Naive thymus-derived CD8-positive, alpha-beta T cell (primary cell): ENCODE results near the gene MARK2. TPM values are rescaled to one million over a fixed set of nuclear protein-coding genes. Genes with fewer than 3 reads are reported as not detected.
A peak's percentile ranks its signal among the peaks of the same experiment; 100 is the strongest.

Experiments
- ATAC-seq, 2 donors: fragments of 150-1000 bp; cut with Tn5 transposase in 1 of 2; sonication (Bioruptor Pico), chemical (Tn5 transposase) in 1 of 2; 1 replicate in 1 of 2; 2 replicates in 1 of 2; pipeline ENCODE4 v1.10.0; 2021; ENCODE audit warnings: mild to moderate bottlenecking in 2 of 2, moderate library complexity in 2 of 2
- POLR2A ChIA-PET: fragments of 350-600 bp; sonication (Branson Sonifier 250); formaldehyde crosslinking; loops from one replicate; lab custom pipeline; 2021; ENCODE audit warnings: antibody characterized with exemption; lab: Charles Lee
- DNase-seq, 10 donors: peaks; one replicate each; pipeline versions ENCODE4 v3.0.0 to v3.0.0-alpha.2; 2020 to 2022
- H3K27ac Mint-ChIP-seq, 10 donors: one replicate each; pipeline ENCODE4 v1.8.0; 2020 to 2022; ENCODE audit warnings: mild to moderate bottlenecking in 10 of 10, mixed read lengths in 10 of 10, moderate library complexity in 4 of 10, inconsistent platforms in 1 of 10
- H3K27me3 Mint-ChIP-seq, 5 donors: one replicate each; pipeline ENCODE4 v1.8.0; 2021 to 2022; ENCODE audit warnings: mixed read lengths in 5 of 5
- H3K36me3 Mint-ChIP-seq, 3 donors: one replicate each; pipeline ENCODE4 v1.8.0; 2020 to 2022; ENCODE audit warnings: mixed read lengths in 3 of 3, mild to moderate bottlenecking in 2 of 3, inconsistent platforms in 1 of 3
- H3K4me1 Mint-ChIP-seq, 4 donors: one replicate each; pipeline ENCODE4 v1.8.0; 2021 to 2022; ENCODE audit warnings: mixed read lengths in 4 of 4
- H3K4me3 Mint-ChIP-seq, 10 donors: one replicate each; pipeline ENCODE4 v1.8.0; 2020 to 2022; ENCODE audit warnings: mild to moderate bottlenecking in 10 of 10, mixed read lengths in 10 of 10, moderate library complexity in 6 of 10, inconsistent platforms in 1 of 10
- H3K9me3 Mint-ChIP-seq, 9 donors: one replicate each; pipeline ENCODE4 v1.8.0; 2020 to 2022; ENCODE audit warnings: mixed read lengths in 9 of 9, mild to moderate bottlenecking in 3 of 9, inconsistent platforms in 1 of 9, moderate library complexity in 1 of 9
- polyA plus RNA-seq, 3 donors: library from polyadenylated mRNA; unstranded; fragments of 300-500 nt; fragmentation: Illumina TruSeq; gene quantifications; one replicate each; pipeline ENCODE4 v1.2.3, GENCODE V29; 2021
- total RNA-seq, 8 experiments: library from RNA in 2 of 8; stranded (reverse) in 2 of 8; gene quantifications; one replicate each; pipeline ENCODE4 v1.2.3 and lab custom pipeline; 2021 to 2026

The MARK2 gene
- total and polyA plus RNA-seq, 5 experiments from 2014 or later, result 37.0 to 74.5 (median 57.0) TPM

- no peaks in the 10 kb centered on the region for H3K36me3 Mint-ChIP-seq
- ATAC-seq (no peak), DNase-seq (no peak)
- no peaks in the 10 kb centered on the region for H3K9me3 Mint-ChIP-seq
- H3K4me3 Mint-ChIP-seq, result no peak overlapping the region
- H3K4me1 Mint-ChIP-seq, result peaks cover 14 to 27% (median 22%) of the 10 kb centered on the region in 4 donors
- no peaks in the 10 kb centered on the region for H3K27me3 Mint-ChIP-seq
- H3K27ac Mint-ChIP-seq, result peak overlapping the region in 1 of 10 donors; percentile 51
- POLR2A ChIA-PET, result no interaction called here
Observed at GRCh38 chr11:63834535-63835157, 4.3 kb upstream of the MARK2 start.

GRCh38 chr11:63835158-63835545, 3.8 kb upstream of the MARK2 start:
- H3K27ac Mint-ChIP-seq, result peak overlapping the region in 1 of 10 donors; percentile 54
- POLR2A ChIA-PET, result interaction anchor here (0.7 kb wide), 1 partner anchor 72 kb away, joined by 4 read pairs; no protein-coding TSS in a partner anchor
- no peaks in the 10 kb centered on the region for H3K27me3 Mint-ChIP-seq
- no peaks in the 10 kb centered on the region for H3K9me3 Mint-ChIP-seq
- no peak for DNase-seq
- peaks cover 19 to 32% (median 24%) of the 10 kb centered on the region in 4 donors for H3K4me1 Mint-ChIP-seq
- H3K4me3 Mint-ChIP-seq, result no peak overlapping the region
- H3K36me3 Mint-ChIP-seq, result no peaks in the 10 kb centered on the region
- ATAC-seq, result no peak

GRCh38 chr11:63837027-63837688, 1.8 kb upstream of the MARK2 start:
- Mint-ChIP-seq H3K9me3 (no peaks in the 10 kb centered on the region), H3K4me3 (peak overlapping the region in 9 of 10 donors; percentile 61 to 94 (median 70)), H3K27me3 (no peaks in the 10 kb centered on the region), H3K27ac (peak overlapping the region in 9 of 10 donors; percentile 80 to 93 (median 87)), H3K4me1 (peaks cover 36 to 49% (median 44%) of the 10 kb centered on the region in 4 donors), H3K36me3 (peaks cover 0 to 5% (median 0%) of the 10 kb centered on the region in 3 donors)
- DNase-seq, result peak; percentile 48 to 86 (median 73)
- no peak for ATAC-seq
- POLR2A ChIA-PET, result interaction anchor here (0.6 to 3.8 kb wide), 16 partner anchors 9 to 1074 kb away, joined by 3 to 34 read pairs (median 6); partner anchors contain the start of genes RCOR2 and ZFTA

- POLR2A ChIA-PET, result interaction anchor here (0.6 to 3.8 kb wide), 21 partner anchors 9 to 1075 kb away, joined by 3 to 34 read pairs (median 6); partner anchors contain the start of genes PRDX5, RCOR2, TRMT112 and ZFTA
- Mint-ChIP-seq H3K27ac (peak overlapping the region in 9 of 10 donors; percentile 80 to 93 (median 88)), H3K27me3 (no peaks in the 10 kb centered on the region), H3K9me3 (no peaks in the 10 kb centered on the region), H3K4me3 (peak overlapping the region in 9 of 10 donors; percentile 61 to 94 (median 87)), H3K36me3 (peaks cover 0 to 11% (median 0%) of the 10 kb centered on the region in 3 donors), H3K4me1 (peaks cover 38 to 50% (median 46%) of the 10 kb centered on the region in 4 donors)
- DNase-seq (no peak), ATAC-seq (no peak)
Observed at GRCh38 chr11:63837739-63838138, 1.2 kb upstream of the MARK2 start.

- Mint-ChIP-seq H3K4me3 (peak overlapping the region; percentile 84 to 94 (median 88)), H3K9me3 (no peaks in the 10 kb centered on the region), H3K4me1 (peaks cover 43 to 54% (median 50%) of the 10 kb centered on the region in 4 donors), H3K27ac (peak overlapping the region; percentile 38 to 95 (median 88)), H3K36me3 (peaks cover 0 to 16% (median 0%) of the 10 kb centered on the region in 3 donors), H3K27me3 (no peaks in the 10 kb centered on the region)
- peak in 1 of 10 donors; percentile 12 for DNase-seq
- no peak for ATAC-seq
- POLR2A ChIA-PET, result interaction anchor here (0.6 to 3.8 kb wide), 35 partner anchors 10 to 997 kb away, joined by 3 to 34 read pairs (median 5); partner anchors contain the start of genes PRDX5, RCOR2, TRMT112 and ZFTA
Observed at GRCh38 chr11:63838150-63838677, 696 bp upstream of the MARK2 start.

GRCh38 chr11:63839508-63840355, 822 bp downstream of the MARK2 start:
- DNase-seq (peak in 3 of 10 donors; percentile 14 to 25 (median 21)), ATAC-seq (no peak)
- no peaks in the 10 kb centered on the region for H3K27me3 Mint-ChIP-seq
- POLR2A ChIA-PET, result interaction anchor here (0.6 to 3.8 kb wide), 18 partner anchors 8 to 984 kb away, joined by 3 to 34 read pairs (median 5); partner anchors contain the start of gene RCOR2
- peak overlapping the region; percentile 82 to 98 (median 91) for H3K27ac Mint-ChIP-seq
- H3K9me3 Mint-ChIP-seq, result no peaks in the 10 kb centered on the region
- peaks cover 48 to 68% (median 64%) of the 10 kb centered on the region in 4 donors for H3K4me1 Mint-ChIP-seq
- peaks cover 0 to 31% (median 0%) of the 10 kb centered on the region in 3 donors for H3K36me3 Mint-ChIP-seq
- peak overlapping the region; percentile 84 to 97 (median 91) for H3K4me3 Mint-ChIP-seq

- POLR2A ChIA-PET, result interaction anchor here (0.6 to 3.8 kb wide), 9 partner anchors 11 to 959 kb away, joined by 3 to 34 read pairs (median 5); no protein-coding TSS in a partner anchor
- peak overlapping the region; percentile 82 to 98 (median 91) for H3K27ac Mint-ChIP-seq
- no peak for ATAC-seq
- peak in 3 of 10 donors; percentile 25 to 30 (median 25) for DNase-seq
- peaks cover 52 to 76% (median 72%) of the 10 kb centered on the region in 4 donors for H3K4me1 Mint-ChIP-seq
- peak overlapping the region; percentile 84 to 97 (median 91) for H3K4me3 Mint-ChIP-seq
- H3K36me3 Mint-ChIP-seq, result peaks cover 0 to 37% (median 0%) of the 10 kb centered on the region in 3 donors
- no peaks in the 10 kb centered on the region for H3K9me3 Mint-ChIP-seq
- no peaks in the 10 kb centered on the region for H3K27me3 Mint-ChIP-seq
Observed at GRCh38 chr11:63840356-63841060, 1.6 kb downstream of the MARK2 start.

- no peak for ATAC-seq
- peak overlapping the region; percentile 19 to 98 (median 90) for H3K27ac Mint-ChIP-seq
- H3K4me1 Mint-ChIP-seq, result peaks cover 52 to 82% (median 79%) of the 10 kb centered on the region in 4 donors
- peak overlapping the region; percentile 84 to 97 (median 91) for H3K4me3 Mint-ChIP-seq
- POLR2A ChIA-PET, result interaction anchor here (0.5 to 0.9 kb wide), 3 partner anchors 14 to 104 kb away, joined by 3 to 5 read pairs (median 3); no protein-coding TSS in a partner anchor
- H3K27me3 Mint-ChIP-seq, result no peaks in the 10 kb centered on the region
- peaks cover 0 to 46% (median 0%) of the 10 kb centered on the region in 3 donors for H3K36me3 Mint-ChIP-seq
- DNase-seq, result peak in 3 of 10 donors; percentile 12 to 20 (median 12)
- H3K9me3 Mint-ChIP-seq, result no peaks in the 10 kb centered on the region
Observed at GRCh38 chr11:63841554-63841953, 2.6 kb downstream of the MARK2 start.

- DNase-seq, result no peak
- POLR2A ChIA-PET, result interaction anchor here (1.2 kb wide), 1 partner anchor 27 kb away, joined by 5 read pairs; no protein-coding TSS in a partner anchor
- Mint-ChIP-seq H3K4me1 (peaks cover 49 to 80% (median 78%) of the 10 kb centered on the region in 4 donors), H3K4me3 (peak overlapping the region in 9 of 10 donors; percentile 15 to 95 (median 56)), H3K9me3 (no peaks in the 10 kb centered on the region), H3K36me3 (peaks cover 0 to 56% (median 0%) of the 10 kb centered on the region in 3 donors), H3K27ac (peak overlapping the region in 9 of 10 donors; percentile 7 to 98 (median 87)), H3K27me3 (no peaks in the 10 kb centered on the region)
- no peak for ATAC-seq
Observed at GRCh38 chr11:63843041-63843440, 4.1 kb downstream of the MARK2 start.

- POLR2A ChIA-PET, result interaction anchor here (0.6 to 1.6 kb wide), 4 partner anchors 11 to 48 kb away, joined by 3 to 8 read pairs (median 4); no protein-coding TSS in a partner anchor
- H3K27me3 Mint-ChIP-seq, result no peaks in the 10 kb centered on the region
- peak overlapping the region in 3 of 10 donors; percentile 5 to 51 (median 28) for H3K4me3 Mint-ChIP-seq
- no peak for DNase-seq
- peaks cover 0 to 69% (median 0%) of the 10 kb centered on the region in 3 donors for H3K36me3 Mint-ChIP-seq
- H3K9me3 Mint-ChIP-seq, result no peaks in the 10 kb centered on the region
- peak overlapping the region in 5 of 10 donors; percentile 18 to 89 (median 46) for H3K27ac Mint-ChIP-seq
- no peak for ATAC-seq
- H3K4me1 Mint-ChIP-seq, result peaks cover 51 to 88% (median 87%) of the 10 kb centered on the region in 4 donors
Observed at GRCh38 chr11:63844836-63845235, 5.9 kb downstream of the MARK2 start.
